HT-29 (cell line): ENCODE measurements around the gene CELSR1. TPM values are rescaled to one million over a fixed set of nuclear protein-coding genes. Genes with fewer than 3 reads are reported as not detected.

Experiments used
- DNase-seq: peaks from one replicate; pipeline ENCODE4 v3.0.0-alpha.2; 2015; ENCODE audit warnings: low spot score
- total RNA-seq: library from RNA; depleted of rRNA; stranded (reverse); fragments of >200 nt; shearing (Covaris generic); gene quantifications from 2 replicates; pipeline ENCODE4 v1.2.3, GENCODE V29; 2014

The CELSR1 gene
- total RNA-seq, 1 experiment from 2014 or later: 6.8 TPM

DNA sequence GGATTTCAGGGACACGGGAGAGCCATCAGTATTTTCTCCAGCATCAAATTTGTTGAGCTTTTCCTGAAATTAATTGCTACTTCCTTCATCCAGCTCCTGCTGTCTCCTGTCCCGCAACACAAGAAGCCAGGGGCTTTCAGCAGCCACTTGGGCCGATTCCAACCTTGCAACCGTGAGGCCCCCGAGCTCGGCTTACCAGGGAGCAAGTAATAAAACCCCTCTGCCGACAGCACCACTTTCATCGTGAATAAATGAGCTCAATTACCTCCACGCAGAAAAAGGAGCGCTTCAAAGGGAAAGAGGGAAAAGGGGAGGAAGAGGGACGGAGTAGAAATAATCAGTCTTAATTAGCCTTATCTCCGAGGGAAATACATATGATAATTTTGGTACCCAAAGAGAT is 76.6 kb downstream of the CELSR1 start:
- no peak for DNase-seq

DNA sequence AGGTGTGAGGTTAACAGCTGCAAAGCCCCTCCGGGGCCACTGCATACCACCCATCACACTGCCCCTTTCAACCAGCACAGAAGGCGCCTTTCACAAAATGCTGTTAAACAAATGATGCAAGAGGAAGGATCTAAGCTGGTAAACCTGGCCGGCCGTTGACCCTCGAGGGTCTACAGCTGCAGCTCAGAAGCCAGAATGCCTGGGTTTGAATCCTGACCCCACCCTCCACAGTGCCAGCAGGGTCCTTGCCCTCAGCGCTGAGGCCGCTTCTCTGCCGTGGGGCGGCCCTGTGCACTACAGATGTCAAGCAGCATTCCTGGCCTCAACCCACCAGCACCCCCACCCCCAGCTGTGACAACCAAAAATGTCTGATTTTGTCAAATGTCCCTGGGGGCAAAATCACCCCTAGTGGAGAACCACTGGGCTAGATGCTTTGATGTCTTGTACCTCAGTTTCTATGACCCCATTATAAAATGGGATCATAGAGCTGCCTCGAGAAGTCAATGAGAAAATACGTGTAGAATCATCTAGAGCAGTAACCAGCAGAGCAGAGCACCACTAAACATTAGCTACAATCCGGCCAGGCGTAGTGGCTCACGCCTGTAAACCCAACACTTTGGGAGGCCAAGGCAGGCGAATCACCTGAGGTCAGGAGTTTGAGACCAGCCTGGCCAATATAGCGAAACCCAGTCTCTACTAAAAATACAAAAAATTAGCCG is 77.9 kb downstream of the CELSR1 start:
- no peak for DNase-seq

DNA sequence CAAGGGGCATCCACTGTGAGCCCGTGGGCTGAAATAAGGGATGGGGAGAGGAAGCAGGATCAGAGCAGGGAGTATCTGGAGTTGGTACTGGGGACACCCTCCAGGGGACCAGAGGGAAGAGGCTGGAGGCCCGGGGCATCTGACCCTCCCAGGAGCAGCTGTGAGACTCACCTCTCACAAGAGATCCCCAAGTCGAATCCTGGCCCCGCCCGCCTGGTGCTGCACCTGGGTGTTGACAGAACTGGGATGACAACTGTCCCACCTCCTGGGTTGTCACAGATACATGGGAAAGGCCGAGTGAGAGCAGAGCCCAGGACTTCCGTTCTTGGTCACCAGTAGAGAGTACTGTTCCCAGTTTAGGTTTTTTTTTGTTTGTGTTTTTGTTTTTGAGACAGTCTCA is 78.9 kb downstream of the CELSR1 start:
- no peak for DNase-seq

DNA sequence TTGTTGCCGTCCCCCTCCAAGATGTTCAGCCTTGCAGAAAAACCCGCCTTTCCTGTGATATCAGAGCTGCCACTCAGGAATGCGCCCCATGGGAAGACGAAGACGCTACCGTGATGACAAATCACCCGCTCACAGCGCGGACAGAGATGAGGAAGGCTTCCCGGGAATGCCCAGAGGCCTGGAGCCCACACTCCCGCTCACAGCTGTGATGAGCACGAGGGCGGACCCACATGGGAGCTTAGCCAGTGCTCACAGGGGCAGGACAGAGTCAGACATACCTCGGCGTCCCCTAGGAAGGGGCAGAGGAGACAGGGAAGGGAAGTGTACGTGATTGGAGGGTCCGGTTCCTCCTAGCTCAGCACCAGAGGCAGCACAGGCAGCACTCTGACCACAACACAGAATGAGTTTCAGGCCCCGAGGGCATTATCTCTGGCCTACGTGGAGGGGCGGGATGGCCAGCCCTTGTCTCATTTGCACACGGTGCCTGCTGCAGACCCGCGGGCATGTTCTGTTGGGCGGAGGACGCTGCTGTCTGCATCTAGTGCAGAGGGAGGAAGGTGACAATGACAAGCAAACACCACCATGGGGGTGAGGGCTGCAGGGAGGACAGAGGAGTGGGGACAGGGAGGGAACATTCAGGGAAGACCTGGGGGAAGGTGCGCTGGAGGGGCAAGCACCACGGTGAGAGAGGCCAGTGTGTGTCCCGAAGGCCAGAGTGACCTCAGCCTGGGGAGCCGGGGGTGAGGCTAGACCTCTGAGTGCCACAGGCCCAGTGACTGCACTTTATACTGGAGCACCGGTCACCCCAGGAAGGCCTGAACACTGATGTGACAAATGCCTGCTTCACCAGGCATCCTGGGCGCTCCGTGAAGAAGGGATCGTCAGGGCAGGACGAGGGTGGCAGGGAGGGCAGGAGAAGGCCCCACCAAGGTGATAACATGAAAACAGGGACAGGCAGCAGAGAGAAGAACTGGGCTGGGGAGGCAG is 79.6 kb downstream of the CELSR1 start:
- no peak for DNase-seq

- DNase-seq: no peak
These were observed 80.6 kb downstream of the CELSR1 start for GRCh38 chr22:46456818-46457163.

DNA sequence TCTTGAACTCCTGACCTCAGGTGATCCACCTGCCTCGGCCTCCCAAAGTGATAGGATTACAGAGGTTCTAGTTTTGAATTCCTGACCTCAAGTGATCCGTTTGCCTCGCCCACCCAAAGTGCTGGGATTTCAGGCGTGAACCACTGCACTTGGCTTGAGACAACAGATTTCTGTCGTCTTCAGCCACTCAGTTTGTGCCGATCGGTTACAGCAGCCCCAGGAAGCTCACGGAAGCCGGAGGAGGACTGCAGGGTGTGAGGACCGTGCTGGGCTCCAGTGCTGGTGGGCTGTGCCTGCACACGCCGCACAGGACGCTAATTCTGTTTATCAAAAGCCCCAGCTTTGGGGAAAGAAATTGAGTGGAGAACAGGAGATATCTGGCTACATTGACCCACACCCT is 82.0 kb downstream of the CELSR1 start:
- no peak for DNase-seq

- DNase-seq: no peak
These were observed 82.7 kb downstream of the CELSR1 start for GRCh38 chr22:46454504-46455269.

- DNase-seq: no peak
These were observed 83.5 kb downstream of the CELSR1 start for GRCh38 chr22:46453829-46454503.

GRCh38 chr22:46453006-46453828 is 84.2 kb downstream of the CELSR1 start:
- DNase-seq: no peak

DNA sequence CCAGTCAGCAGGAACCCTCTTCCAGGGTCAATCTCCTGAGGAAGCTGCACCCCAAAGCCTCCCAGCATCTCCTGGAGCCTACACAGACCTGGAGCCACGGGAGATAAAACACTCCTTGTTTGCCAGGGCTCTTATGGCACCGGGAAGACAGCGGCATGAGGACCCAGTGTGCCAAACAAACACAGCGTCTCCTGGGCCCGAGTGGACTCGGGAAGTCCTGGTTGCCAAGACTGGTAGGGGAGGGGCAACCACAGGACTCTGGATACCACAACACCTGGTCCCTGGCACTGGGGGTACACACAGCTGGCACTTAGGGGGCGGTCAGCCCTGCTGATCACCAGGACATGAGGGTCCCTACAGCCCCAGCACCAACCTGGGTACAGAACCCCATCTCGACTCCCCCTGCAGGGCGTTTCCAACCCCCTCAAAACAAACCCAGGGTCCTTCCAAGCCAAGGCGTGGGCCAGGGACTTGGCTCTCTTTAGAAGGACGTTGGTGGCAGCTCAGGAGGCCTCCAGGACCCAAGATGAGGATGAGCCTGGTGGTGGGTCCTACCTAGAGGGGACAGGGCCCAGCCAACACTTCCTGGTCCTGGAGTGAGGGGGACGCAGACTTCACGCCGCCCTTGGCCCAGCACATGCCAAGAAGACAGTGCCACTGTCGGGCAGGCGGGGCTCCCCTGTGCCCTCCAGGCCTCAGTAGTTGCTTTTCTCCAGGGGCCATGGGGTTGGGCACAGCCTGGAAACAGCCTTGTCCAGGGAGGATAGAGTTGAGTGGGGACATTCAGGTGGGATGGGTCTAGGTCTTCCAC is 85.0 kb downstream of the CELSR1 start:
- DNase-seq: no peak

DNA sequence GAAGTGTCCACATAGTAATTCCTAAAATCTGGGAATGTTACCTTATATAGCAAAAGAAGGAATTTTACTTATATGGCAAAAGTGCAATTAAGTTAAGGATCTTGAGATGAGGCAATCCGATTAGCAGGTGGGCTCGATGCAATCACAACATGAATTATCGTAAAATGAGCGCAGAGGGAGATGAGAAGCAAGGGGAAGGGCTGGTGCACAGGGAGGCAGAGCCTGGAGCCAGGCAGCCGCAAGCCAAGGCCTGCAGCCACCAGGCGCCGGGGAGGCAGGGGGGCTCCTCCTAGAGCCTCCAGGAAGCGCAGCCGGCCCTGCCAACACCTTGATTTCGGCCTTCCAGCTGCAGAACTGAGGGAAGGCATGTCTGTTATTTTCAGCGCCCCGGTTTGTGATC is 85.7 kb downstream of the CELSR1 start:
- no peak for DNase-seq

- no peak for DNase-seq
These were observed 86.4 kb downstream of the CELSR1 start for GRCh38 chr22:46450931-46451561.

GRCh38 chr22:46449974-46450745 is 87.3 kb downstream of the CELSR1 start:
- no peak for DNase-seq

GRCh38 chr22:46449116-46449691 is 88.2 kb downstream of the CELSR1 start:
- DNase-seq: no peak

DNA sequence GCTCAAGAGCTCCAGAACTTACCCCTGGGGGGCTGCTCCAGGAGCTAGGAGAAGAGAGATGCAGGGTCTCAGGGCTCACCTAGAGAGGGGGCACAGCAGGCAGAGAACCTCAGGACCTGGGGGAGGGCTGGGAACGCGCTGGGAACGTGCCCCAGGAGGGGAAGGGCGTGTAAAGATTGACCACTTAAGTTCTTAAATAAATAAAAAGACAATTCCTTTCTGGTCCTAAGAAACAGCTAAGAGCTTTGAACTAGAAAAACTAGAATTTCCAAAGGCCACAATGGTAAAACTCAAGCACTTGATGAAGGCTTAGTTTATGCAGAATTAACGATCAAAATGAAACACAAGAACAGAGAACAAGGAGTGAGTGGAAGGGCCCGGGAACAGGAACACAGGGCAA is 89.1 kb downstream of the CELSR1 start:
- no peak for DNase-seq

- no peak for DNase-seq
These were observed 89.5 kb downstream of the CELSR1 start for GRCh38 chr22:46447906-46448305.

DNA sequence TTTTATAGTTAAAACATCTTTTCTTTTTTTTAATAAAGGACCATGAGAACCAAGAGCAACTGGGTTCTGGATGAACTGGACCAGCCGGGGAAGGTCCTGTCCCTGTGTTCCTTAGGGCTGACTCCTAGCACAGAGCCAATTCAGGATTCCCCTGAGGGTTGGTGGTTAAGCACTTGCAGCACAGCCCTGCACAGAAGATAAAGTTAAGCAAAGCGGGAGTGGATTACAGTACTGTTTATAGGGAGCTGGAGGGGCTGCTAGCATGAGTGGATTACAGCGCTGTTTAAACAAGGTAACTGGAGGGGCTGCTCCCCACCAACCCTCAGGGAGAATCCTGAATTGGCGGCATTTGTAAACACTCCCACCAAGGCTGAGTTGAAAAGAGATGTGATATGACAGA is 90.6 kb downstream of the CELSR1 start:
- DNase-seq: no peak

DNA sequence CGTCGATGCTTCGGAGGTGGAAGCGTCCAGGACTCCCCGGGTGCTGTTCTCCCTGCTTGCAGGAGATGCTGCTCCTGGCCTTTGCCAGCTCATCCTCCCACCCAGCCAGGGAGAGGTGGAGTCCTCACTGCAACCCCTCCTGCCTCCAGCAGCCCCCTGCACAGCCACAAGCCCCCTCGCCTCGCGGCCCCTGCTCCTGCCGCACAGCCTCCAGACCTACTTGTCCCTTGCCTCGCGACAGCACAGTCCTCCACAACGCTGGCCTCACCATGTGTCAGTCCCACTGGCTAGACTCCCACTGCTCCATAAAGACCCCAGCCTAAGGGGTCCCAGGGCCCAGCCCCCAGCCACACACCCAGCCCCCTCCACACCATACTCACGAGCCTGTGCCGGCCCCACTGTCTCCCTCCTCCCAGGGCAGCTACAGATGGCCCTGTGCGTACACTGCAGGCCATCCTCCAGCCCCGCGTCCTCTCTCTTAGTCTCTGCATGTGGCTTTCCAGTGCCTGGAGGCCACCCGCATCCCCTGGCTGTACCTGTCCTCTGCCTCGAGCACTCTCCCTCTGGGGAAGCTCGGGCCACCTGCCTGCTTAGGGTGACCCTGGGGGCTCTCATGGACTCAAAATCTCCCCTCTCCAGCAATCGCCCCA is 91.5 kb downstream of the CELSR1 start:
- no peak for DNase-seq
